ENCODE measurements around the gene TJP2.

TJP2 gene

GRCh38 chr9:69173891-69174615 lies at the start of gene TJP2:
Gene TJP2 (plus strand): TSS chr9:69174277. CDS start chr9:69174373, 96 bp downstream.
- peak; percentile 20 for DNase-seq

GRCh38 chr9:69130456-69131441 lies 43.3 kb upstream of the TJP2 start:
- DNase-seq = no peak

- no peak for DNase-seq
Measured at GRCh38 chr9:69131682-69132081, 42.4 kb upstream of the TJP2 start.

- no peak for DNase-seq
Measured at GRCh38 chr9:69132361-69132760, 41.7 kb upstream of the TJP2 start.

- no peak for DNase-seq
Measured at GRCh38 chr9:69134412-69134811, 39.7 kb upstream of the TJP2 start.

GRCh38 chr9:69136185-69136584 lies 37.9 kb upstream of the TJP2 start:
- no peak for DNase-seq

GRCh38 chr9:69136779-69137178 lies 37.3 kb upstream of the TJP2 start:
- no peak for DNase-seq

- DNase-seq = no peak
Measured at GRCh38 chr9:69137311-69137710, 36.8 kb upstream of the TJP2 start.

GRCh38 chr9:69139596-69139995 lies 34.5 kb upstream of the TJP2 start:
- DNase-seq = no peak

GRCh38 chr9:69140123-69140735 lies 33.8 kb upstream of the TJP2 start:
- no peak for DNase-seq

GRCh38 chr9:69141851-69142250 lies 32.2 kb upstream of the TJP2 start:
- DNase-seq = no peak

GRCh38 chr9:69143291-69143690 lies 30.8 kb upstream of the TJP2 start:
- DNase-seq = no peak

- no peak for DNase-seq
Measured at GRCh38 chr9:69145144-69145715, 28.8 kb upstream of the TJP2 start.

- DNase-seq = no peak
Measured at GRCh38 chr9:69147041-69147834, 26.8 kb upstream of the TJP2 start.

GRCh38 chr9:69149321-69149807 lies 24.7 kb upstream of the TJP2 start:
- DNase-seq = no peak

GRCh38 chr9:69151506-69151905 lies 22.6 kb upstream of the TJP2 start:
- DNase-seq = no peak

GRCh38 chr9:69153707-69154521 lies 20.2 kb upstream of the TJP2 start:
- DNase-seq = no peak

GRCh38 chr9:69155341-69156030 lies 18.6 kb upstream of the TJP2 start:
- DNase-seq = no peak

GRCh38 chr9:69157751-69158466 lies 16.2 kb upstream of the TJP2 start:
- DNase-seq = no peak

GRCh38 chr9:69158471-69158870 lies 15.6 kb upstream of the TJP2 start:
- no peak for DNase-seq
